HFFc6 (cell line): ENCODE results near the gene AGAP5. TPM values are rescaled to one million over a fixed set of nuclear protein-coding genes. Genes with fewer than 3 reads are reported as not detected.

Experiments used
- DNase-seq: peaks from one replicate; pipeline ENCODE4 v3.0.0-alpha.2; 2018
- H3K27ac Mint-ChIP-seq: 2 replicates; pipeline ENCODE4 v1.8.0; 2020; ENCODE audit warnings: mild to moderate bottlenecking, mixed read lengths
- H3K27me3 Mint-ChIP-seq: 2 replicates; pipeline ENCODE4 v1.8.0; 2021; ENCODE audit warnings: mild to moderate bottlenecking, moderate library complexity, mixed read lengths; ENCODE audit not compliant: insufficient read depth
- H3K36me3 Mint-ChIP-seq: 2 replicates; pipeline ENCODE4 v1.8.0; 2021; ENCODE audit warnings: low read depth, mixed read lengths
- H3K4me1 Mint-ChIP-seq: 2 replicates; pipeline ENCODE4 v1.8.0; 2020; ENCODE audit warnings: low read depth, mixed read lengths
- H3K4me3 Mint-ChIP-seq: 2 replicates; pipeline ENCODE4 v1.8.0; 2020; ENCODE audit warnings: mild to moderate bottlenecking, moderate library complexity, mixed read lengths
- H3K9me3 Mint-ChIP-seq: 2 replicates; pipeline ENCODE4 v1.8.0; 2020; ENCODE audit warnings: mild to moderate bottlenecking, mixed read lengths
- CTCF ChIP-seq: fragments of 200-600 bp; sonication (generic); IDR thresholded peaks from 2 replicates; pipeline ENCODE4 v1.5.0; 2021; ENCODE audit warnings: antibody characterized with exemption, mild to moderate bottlenecking
- total RNA-seq, 6 experiments: library from RNA; stranded (reverse); fragmentation: NEBNext Ultra II Directional; extraction: Animal tissue kit (Norgen Biotek cat#: 25700); gene quantifications; 2 replicates in 1 of 6; 3 replicates in 5 of 6; pipeline ENCODE4 v1.2.3, GENCODE V29; 2021

The AGAP5 gene
- total RNA-seq, 6 experiments from 2014 or later, result 2.2 to 3.7 (median 2.8) TPM

- DNase-seq, result no peak
These were observed 44.7 kb downstream of the AGAP5 start for GRCh38 chr10:73653195-73653594.

GRCh38 chr10:73650537-73651331 is 47.2 kb downstream of the AGAP5 start:
- H3K9me3 Mint-ChIP-seq, result no peaks in the 10 kb centered on the region
- peaks cover 38% of the 10 kb centered on the region for H3K4me1 Mint-ChIP-seq
- DNase-seq, result peak; percentile 89
- TF ChIP-seq CTCF, result no peak
- H3K27me3 Mint-ChIP-seq, result peaks cover 7% of the 10 kb centered on the region
- H3K4me3 Mint-ChIP-seq, result peak overlapping the region; percentile 64
- H3K27ac Mint-ChIP-seq, result peak overlapping the region; percentile 97
- H3K36me3 Mint-ChIP-seq, result no peaks in the 10 kb centered on the region

More at GRCh38 chr10:73653195-73653594, 44.7 kb downstream of the AGAP5 start:
- Mint-ChIP-seq H3K27me3 (peaks cover 7% of the 10 kb centered on the region), H3K4me3 (no peak overlapping the region), H3K36me3 (no peaks in the 10 kb centered on the region), H3K27ac (no peak overlapping the region), H3K9me3 (no peaks in the 10 kb centered on the region), H3K4me1 (peaks cover 31% of the 10 kb centered on the region)
- no peak for TF ChIP-seq CTCF

GRCh38 chr10:73649876-73650536 is 47.9 kb downstream of the AGAP5 start:
- Mint-ChIP-seq H3K9me3 (no peaks in the 10 kb centered on the region), H3K4me1 (peaks cover 42% of the 10 kb centered on the region), H3K27ac (peak overlapping the region; percentile 97), H3K36me3 (no peaks in the 10 kb centered on the region), H3K4me3 (peak overlapping the region; percentile 41), H3K27me3 (peaks cover 7% of the 10 kb centered on the region)
- TF ChIP-seq CTCF, result no peak
- peak; percentile 63 for DNase-seq

GRCh38 chr10:73648975-73649829 is 48.7 kb downstream of the AGAP5 start:
- Mint-ChIP-seq H3K27ac (peak overlapping the region; percentile 97), H3K4me1 (peaks cover 51% of the 10 kb centered on the region), H3K27me3 (peaks cover 3% of the 10 kb centered on the region), H3K9me3 (no peaks in the 10 kb centered on the region), H3K4me3 (peak overlapping the region; percentile 41), H3K36me3 (no peaks in the 10 kb centered on the region)
- TF ChIP-seq CTCF, result no peak
- peak; percentile 11 for DNase-seq

GRCh38 chr10:73647875-73648651 is 49.8 kb downstream of the AGAP5 start:
- H3K36me3 Mint-ChIP-seq, result no peaks in the 10 kb centered on the region
- H3K27me3 Mint-ChIP-seq, result no peaks in the 10 kb centered on the region; the same call in none of the 2 replicates
- no peak for DNase-seq
- H3K27ac Mint-ChIP-seq, result no peak overlapping the region; the same call in 1 of the 2 replicates
- 0 out of 2 replicates have a peak overlapping the region, but pooled peaks have one; percentile 13 for H3K4me3 Mint-ChIP-seq
- no peaks in the 10 kb centered on the region for H3K9me3 Mint-ChIP-seq
- H3K4me1 Mint-ChIP-seq, result peaks cover 55% of the 10 kb centered on the region
- no peak for TF ChIP-seq CTCF
